ENCODE measurements around the gene DHRS7C.

GRCh38 chr17:9824094-9824493 lies 32.7 kb upstream of the DHRS7C start:
- TF ChIP-seq EZH2phosphoT487 (conservative IDR thresholded peaks at IDR 0.05; ENCODE audit: low read length) = no peak
- TF ChIP-seq, protein P1, sequence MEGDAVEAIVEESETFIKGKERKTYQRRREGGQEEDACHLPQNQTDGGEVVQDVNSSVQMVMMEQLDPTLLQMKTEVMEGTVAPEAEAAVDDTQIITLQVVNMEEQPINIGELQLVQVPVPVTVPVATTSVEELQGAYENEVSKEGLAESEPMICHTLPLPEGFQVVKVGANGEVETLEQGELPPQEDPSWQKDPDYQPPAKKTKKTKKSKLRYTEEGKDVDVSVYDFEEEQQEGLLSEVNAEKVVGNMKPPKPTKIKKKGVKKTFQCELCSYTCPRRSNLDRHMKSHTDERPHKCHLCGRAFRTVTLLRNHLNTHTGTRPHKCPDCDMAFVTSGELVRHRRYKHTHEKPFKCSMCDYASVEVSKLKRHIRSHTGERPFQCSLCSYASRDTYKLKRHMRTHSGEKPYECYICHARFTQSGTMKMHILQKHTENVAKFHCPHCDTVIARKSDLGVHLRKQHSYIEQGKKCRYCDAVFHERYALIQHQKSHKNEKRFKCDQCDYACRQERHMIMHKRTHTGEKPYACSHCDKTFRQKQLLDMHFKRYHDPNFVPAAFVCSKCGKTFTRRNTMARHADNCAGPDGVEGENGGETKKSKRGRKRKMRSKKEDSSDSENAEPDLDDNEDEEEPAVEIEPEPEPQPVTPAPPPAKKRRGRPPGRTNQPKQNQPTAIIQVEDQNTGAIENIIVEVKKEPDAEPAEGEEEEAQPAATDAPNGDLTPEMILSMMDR (IDR thresholded peaks at IDR 0.05; ENCODE audit: insufficient read depth, low read length, poor library complexity, severe bottlenecking) = no peak

All from SU-DHL-6 (cell line).